ENCODE measurements around the gene FUT7. TPM values are rescaled to one million over a fixed set of nuclear protein-coding genes. Genes with fewer than 3 reads are reported as not detected.

The FUT7 gene
- total and polyA plus RNA-seq, 2 of the 13 experiments (the other 11 are each of a cell fraction or from before 2014, with no cell fraction given): 0.05 TPM; not detected in 1

DNA sequence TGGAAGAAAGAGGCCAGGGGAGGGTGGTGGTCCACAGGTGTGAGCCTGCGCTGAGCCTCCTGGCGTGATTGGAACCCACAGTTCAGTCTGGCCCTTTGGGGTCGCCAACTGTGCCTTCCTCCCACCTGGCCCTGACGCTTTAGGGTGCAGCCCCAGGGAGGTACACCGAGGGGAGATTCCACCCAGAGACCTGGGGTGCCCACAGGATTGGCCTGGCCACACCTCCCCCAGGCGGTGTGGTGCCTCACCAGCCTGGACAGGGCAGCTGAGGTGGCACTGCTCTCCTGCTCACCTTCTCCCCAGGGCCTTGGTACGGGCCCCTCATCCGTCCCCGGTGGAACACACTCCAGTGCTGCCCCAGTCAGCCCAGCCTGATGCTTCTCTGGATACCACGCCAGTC lies 34.5 kb downstream of the FUT7 start (continued):
- TF ChIP-seq, protein P1, sequence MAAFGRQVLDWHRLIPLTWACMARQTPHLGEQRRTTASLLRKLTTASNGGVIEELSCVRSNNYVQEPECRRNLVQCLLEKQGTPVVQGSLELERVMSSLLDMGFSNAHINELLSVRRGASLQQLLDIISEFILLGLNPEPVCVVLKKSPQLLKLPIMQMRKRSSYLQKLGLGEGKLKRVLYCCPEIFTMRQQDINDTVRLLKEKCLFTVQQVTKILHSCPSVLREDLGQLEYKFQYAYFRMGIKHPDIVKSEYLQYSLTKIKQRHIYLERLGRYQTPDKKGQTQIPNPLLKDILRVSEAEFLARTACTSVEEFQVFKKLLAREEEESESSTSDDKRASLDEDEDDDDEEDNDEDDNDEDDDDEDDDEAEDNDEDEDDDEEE (CRISPR knock-in tag; IDR thresholded peaks at IDR 0.05): no peak
- TF ChIP-seq, protein P2, sequence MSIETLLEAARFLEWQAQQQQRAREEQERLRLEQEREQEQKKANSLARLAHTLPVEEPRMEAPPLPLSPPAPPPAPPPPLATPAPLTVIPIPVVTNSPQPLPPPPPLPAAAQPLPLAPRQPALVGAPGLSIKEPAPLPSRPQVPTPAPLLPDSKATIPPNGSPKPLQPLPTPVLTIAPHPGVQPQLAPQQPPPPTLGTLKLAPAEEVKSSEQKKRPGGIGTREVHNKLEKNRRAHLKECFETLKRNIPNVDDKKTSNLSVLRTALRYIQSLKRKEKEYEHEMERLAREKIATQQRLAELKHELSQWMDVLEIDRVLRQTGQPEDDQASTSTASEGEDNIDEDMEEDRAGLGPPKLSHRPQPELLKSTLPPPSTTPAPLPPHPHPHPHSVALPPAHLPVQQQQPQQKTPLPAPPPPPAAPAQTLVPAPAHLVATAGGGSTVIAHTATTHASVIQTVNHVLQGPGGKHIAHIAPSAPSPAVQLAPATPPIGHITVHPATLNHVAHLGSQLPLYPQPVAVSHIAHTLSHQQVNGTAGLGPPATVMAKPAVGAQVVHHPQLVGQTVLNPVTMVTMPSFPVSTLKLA (IDR thresholded peaks at IDR 0.05): no peak
- no peak for TF ChIP-seq GABPA (IDR thresholded peaks at IDR 0.05; ENCODE audit: low read depth, low read length)
- TF ChIP-seq GABPA (CRISPR knock-in tag; IDR thresholded peaks at IDR 0.05; ENCODE audit: low read depth): no peak

DNA sequence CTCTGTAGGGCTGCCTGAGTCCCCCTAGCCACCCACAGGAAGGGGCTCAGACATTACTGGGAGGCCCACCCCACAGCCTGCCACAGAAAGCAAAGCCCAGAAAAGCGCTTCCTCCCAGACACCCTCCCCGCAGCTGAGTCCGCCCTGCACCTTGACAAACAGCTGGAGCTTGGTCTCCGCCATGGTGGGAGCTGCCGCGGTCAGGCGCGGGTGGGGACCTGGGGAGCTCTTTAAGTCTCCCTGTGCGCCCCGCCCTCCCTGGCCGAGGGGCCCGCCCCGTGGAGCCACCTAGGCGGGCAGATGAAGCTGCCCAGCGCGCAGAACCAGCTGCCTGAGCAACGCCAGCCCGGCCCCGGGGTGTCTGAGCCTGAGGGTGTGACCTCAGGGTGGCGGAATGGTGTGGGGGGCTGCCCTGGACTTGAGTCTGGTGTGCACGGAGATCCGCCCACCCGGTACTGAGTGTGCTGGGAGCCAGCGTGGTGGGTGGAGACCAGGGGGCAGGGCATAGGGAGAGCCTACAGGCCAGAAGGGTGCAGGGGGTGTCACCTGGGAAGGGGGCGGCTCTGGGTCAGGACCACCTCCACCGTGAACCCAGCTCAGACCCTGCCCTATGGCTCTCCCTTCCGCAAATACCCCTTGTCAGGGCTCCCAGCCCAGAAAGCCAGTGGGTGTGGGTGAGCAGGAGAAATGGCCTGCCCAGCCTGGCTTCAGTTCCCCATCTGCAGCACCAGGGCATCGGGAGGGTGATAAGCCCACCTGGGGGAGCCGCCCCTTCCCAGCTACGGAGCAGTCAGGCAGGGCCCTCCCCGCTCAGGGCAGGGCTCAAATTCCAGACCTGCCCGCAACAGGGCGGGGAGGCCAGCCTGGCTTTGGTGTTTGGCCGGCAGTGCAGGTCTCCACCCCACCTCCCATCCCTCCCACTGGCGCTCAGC lies 35.3 kb downstream of the FUT7 start, which contains the start of gene CLIC3:
Gene CLIC3 (minus strand): TSS at position 208 of the 932 bp plus-strand sequence. CDS start 25 bp downstream, at position 183.
- BruUV-seq (replicated peaks): no TSS peak
- peak within 1 kb of the TSS; percentile 56 for H3K9ac ChIP-seq (ENCODE audit: insufficient read depth, low read depth, low read length)
- peak within 1 kb of the TSS; percentile 99 for H3K4me2 ChIP-seq (ENCODE audit: low read depth, low read length)
- ATAC-seq: peak; percentile 66
- no peaks in the 10 kb centered on the region for H4K20me1 ChIP-seq (ENCODE audit: insufficient read depth, low read length)
- FAIRE-seq: peak; percentile 56
- in situ Hi-C loops (cut with HindIII; ENCODE audit: extremely low pct_ligation_motif_present, low pct_unique_long_range_greater_than_20kb): no loop called here
- intact Hi-C loops (cut with micrococcal nuclease; ENCODE audit: unreplicated experiment): no loop called here
- peaks cover 64% of the 10 kb centered on the region for H3K4me1 ChIP-seq (ENCODE audit: insufficient read depth, low read length)
- H3K4me3 ChIP-seq (replicated peaks in 1 of 3; ENCODE audit: insufficient read depth in 1 of 3, low read depth in 2 of 3, low read length in 3 of 3): peak within 1 kb of the TSS; percentile 58 to 75 (median 63)
- no peaks in the 10 kb centered on the region for H3K9me3 ChIP-seq (ENCODE audit: low read length)
- ChIA-PET POLR2A (interaction anchor here (1.0 to 1.8 kb wide), 6 partner anchors 26 to 197 kb away, joined by 3 to 8 read pairs (median 4); partner anchors contain the start of genes C8G and FBXW5), CTCF (ENCODE audit: low intra/inter-chr PET ratio, low total read pairs) (no interaction called here)
- no peaks in the 10 kb centered on the region for H3K36me3 ChIP-seq (replicated peaks in 1 of 2; ENCODE audit: control insufficient read depth in 1 of 2, insufficient read depth in 2 of 2, low read length in 2 of 2)
- H3K27me3 ChIP-seq (ENCODE audit: control insufficient read depth in 1 of 2, insufficient read depth in 2 of 2, low read length in 2 of 2): no peaks in the 10 kb centered on the region
- DNase-seq (ENCODE audit: low spot score): peak; percentile 46
- H3K27ac ChIP-seq (ENCODE audit: extremely low read length, insufficient read depth, low read length): no peak within 1 kb of the TSS
- H3K79me2 ChIP-seq (ENCODE audit: insufficient read depth, low read length): peaks cover 5% of the 10 kb centered on the region
- H2AFZ ChIP-seq (ENCODE audit: low read length): no peak within 1 kb of the TSS
- WGBS (ENCODE audit: low lambda C conversion rate): 0% methylated on average over 7 of the region's 35 CpGs
- TF ChIP-seq ATF7 (IDR thresholded peaks at IDR 0.05) (no peak), ATF7 (CRISPR knock-in tag; IDR thresholded peaks at IDR 0.05) (0 out of 2 replicates have a peak, but pooled peaks have one; percentile 62), ZFP90 (CRISPR knock-in tag; IDR thresholded peaks at IDR 0.05; ENCODE audit: borderline replicate concordance) (0 out of 2 replicates have a peak, but pooled peaks have one; percentile 40), U2AF2 (IDR thresholded peaks at IDR 0.05; ENCODE audit: low read depth, low read length) (no peak), KDM2A (CRISPR knock-in tag; IDR thresholded peaks at IDR 0.05; ENCODE audit: borderline replicate concordance, low read depth) (peak; percentile 35; the same call in 1 of the 2 replicates), ZNF337 (CRISPR knock-in tag; IDR thresholded peaks at IDR 0.05; ENCODE audit: borderline replicate concordance, low read depth) (no peak), ZNF883 (CRISPR knock-in tag; IDR thresholded peaks at IDR 0.05; ENCODE audit: not compliant biosample characterization) (no peak), TCF12 (IDR thresholded peaks at IDR 0.05) (no peak), TCF12 (CRISPR knock-in tag; IDR thresholded peaks at IDR 0.05) (peak; percentile 28; the same call in 1 of the 2 replicates), CCAR2 (optimal IDR thresholded peaks at IDR 0.05; ENCODE audit: low read depth, low read length) (no peak), RNF2 (conservative IDR thresholded peaks at IDR 0.05; ENCODE audit: low read depth) (no peak), PHF21A (CRISPR knock-in tag; IDR thresholded peaks at IDR 0.05) (peak; percentile 53), BCL6 (CRISPR knock-in tag; IDR thresholded peaks at IDR 0.05) (no peak), MTA1 (CRISPR knock-in tag; IDR thresholded peaks at IDR 0.05; ENCODE audit: borderline replicate concordance) (peak; percentile 22; the same call in 1 of the 2 replicates), HNRNPUL1 (IDR thresholded peaks at IDR 0.05; ENCODE audit: low read depth, low read length) (no peak)
- TF ChIP-seq, protein P2 (IDR thresholded peaks at IDR 0.05): no peak
